Smooth muscle cell (in vitro differentiated cells): ENCODE measurements around the gene JPH3. TPM values are rescaled to one million over a fixed set of nuclear protein-coding genes. Genes with fewer than 3 reads are reported as not detected.
"Not testable (repeated sequence)": the region's sequence is repeated elsewhere in the genome, so short reads cannot be mapped to it uniquely, and the experiment has no call there.

Experiments used
- DNase-seq: peaks from one replicate; lab custom pipeline; 2025; ENCODE audit not compliant: unreplicated experiment; lab: John Stamatoyannopoulos, UW
- H2AFZ ChIP-seq: fragments of 200-600 bp; sonication (generic); 2 replicates; pipeline ENCODE4 v1.6.0; 2016; ENCODE audit warnings: antibody characterized with exemption, low read depth, mild to moderate bottlenecking
- H3F3A ChIP-seq: fragments of 200-600 bp; sonication (generic); 2 replicates; pipeline ENCODE4 v1.6.0; 2017; ENCODE audit warnings: antibody characterized with exemption, low read depth
- H3K27ac ChIP-seq: fragments of 200-600 bp; sonication (generic); 2 replicates; pipeline ENCODE4 v1.5.1; 2016; ENCODE audit warnings: low read depth, mild to moderate bottlenecking
- H3K27me3 ChIP-seq: fragments of 200-600 bp; sonication (generic); 2 replicates; pipeline ENCODE4 v1.6.1; 2016; ENCODE audit warnings: low read depth, mild to moderate bottlenecking
- H3K36me3 ChIP-seq: fragments of 200-600 bp; sonication (generic); 2 replicates; pipeline ENCODE4 v1.5.1; 2016; ENCODE audit warnings: low read depth
- H3K4me1 ChIP-seq: fragments of 200-600 bp; sonication (generic); 2 replicates; pipeline ENCODE4 v1.5.1; 2016; ENCODE audit warnings: low read depth
- H3K4me2 ChIP-seq: fragments of 200-600 bp; sonication (generic); 2 replicates; pipeline ENCODE4 v1.6.0; 2016; ENCODE audit warnings: mild to moderate bottlenecking
- H3K4me3 ChIP-seq: fragments of 200-600 bp; sonication (generic); 2 replicates; pipeline ENCODE4 v1.5.1; 2016; ENCODE audit warnings: mild to moderate bottlenecking
- H3K79me2 ChIP-seq: fragments of 200-600 bp; sonication (generic); 2 replicates; pipeline ENCODE4 v1.6.0; 2016; ENCODE audit warnings: low read depth, mild to moderate bottlenecking
- H3K9ac ChIP-seq: fragments of 200-600 bp; sonication (generic); 2 replicates; pipeline ENCODE4 v1.6.0; 2016; ENCODE audit warnings: low read depth
- H3K9me3 ChIP-seq: fragments of 200-600 bp; sonication (generic); replicated peaks from 2 replicates; pipeline ENCODE4 v1.5.1; 2016; ENCODE audit warnings: low read depth
- H4K20me1 ChIP-seq: fragments of 200-600 bp; sonication (generic); 2 replicates; pipeline ENCODE4 v1.6.0; 2016; ENCODE audit warnings: low read depth
- CTCF ChIP-seq: fragments of 200-600 bp; sonication (generic); IDR thresholded peaks from 2 replicates; pipeline ENCODE4 v1.5.1; 2017; ENCODE audit warnings: borderline replicate concordance, mild to moderate bottlenecking, antibody characterized with exemption; ENCODE audit not compliant: insufficient read depth, poor library complexity, severe bottlenecking
- WGBS: methylation state at CpG from one replicate; pipeline ENCODE4 v1.1.7; 2016; ENCODE audit warnings: low lambda C conversion rate; 5-methylcytosine and 5-hydroxymethylcytosine counted together
- polyA plus RNA-seq: library from polyadenylated mRNA; unstranded; fragments of >200 nt; fragmentation: Nextera tagmentation; extraction: Ambion mirVana; gene quantifications from 2 replicates; pipeline ENCODE4 v1.2.1, GENCODE V29; 2016
- total RNA-seq: library from RNA; depleted of rRNA; stranded (reverse); fragments of >200 nt; gene quantifications from 2 replicates; pipeline ENCODE4 v1.2.3, GENCODE V29; 2014

Gene JPH3
- total and polyA plus RNA-seq, 2 experiments from 2014 or later: 2.1 to 2.4 TPM

- Histone ChIP-seq H4K20me1 (no peaks in the 10 kb centered on the region), H3K4me2 (no peak overlapping the region), H3K79me2 (no peaks in the 10 kb centered on the region), H3K27ac (no peak overlapping the region), H3K36me3 (no peaks in the 10 kb centered on the region), H3K4me3 (no peak overlapping the region), H3K4me1 (no peaks in the 10 kb centered on the region), H3K27me3 (no peaks in the 10 kb centered on the region), H3K9ac (no peak overlapping the region), H3K9me3 (no peaks in the 10 kb centered on the region), H2AFZ (no peak overlapping the region), H3F3A (no peaks in the 10 kb centered on the region)
- TF ChIP-seq CTCF: no peak
- no peak for DNase-seq
- 94% methylated on average over 14 of the region's 14 CpGs for WGBS
Measured at GRCh38 chr16:87712184-87712762, 110.0 kb downstream of the JPH3 start.

DNA sequence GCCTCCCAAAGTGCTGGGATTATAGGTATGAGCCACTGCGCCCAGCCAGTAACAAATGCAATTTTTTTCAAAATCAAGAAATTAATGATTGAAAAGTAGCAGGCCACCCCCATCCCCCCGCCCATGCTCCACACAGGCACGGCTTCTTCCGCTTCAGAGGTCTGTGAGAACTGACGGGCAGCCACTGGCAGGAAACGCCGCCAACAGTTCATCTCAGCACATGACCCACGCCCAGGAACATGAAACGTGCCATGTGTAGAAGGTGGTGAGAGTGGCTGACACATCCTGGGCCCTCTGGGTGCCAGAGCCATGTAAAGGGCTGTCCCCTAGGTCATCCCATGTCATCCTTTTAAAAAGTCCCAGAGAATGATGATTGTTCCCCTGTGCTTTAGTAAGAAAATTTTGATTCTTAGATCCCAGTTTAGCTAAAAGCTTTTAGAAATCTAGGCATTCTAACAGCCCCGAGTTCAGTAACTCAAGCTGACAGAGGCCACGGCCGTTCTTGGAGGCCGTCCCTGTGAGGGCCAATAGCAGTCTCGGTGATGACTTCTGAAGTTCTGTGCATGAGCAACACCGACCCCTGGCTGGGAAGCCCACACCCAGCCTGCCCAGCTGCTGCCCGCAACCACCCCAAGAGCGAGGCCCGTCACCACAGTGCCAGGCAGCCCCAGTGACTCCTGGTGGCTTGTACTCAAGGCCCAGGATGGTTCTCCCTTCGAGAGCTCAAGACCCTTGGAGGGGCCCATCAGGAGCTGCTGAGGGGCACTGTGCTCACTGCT, 111.3 kb downstream of the JPH3 start:
- TF ChIP-seq CTCF: no peak
- Histone ChIP-seq H3K9me3 (no peaks in the 10 kb centered on the region), H4K20me1 (no peaks in the 10 kb centered on the region), H3K4me1 (no peaks in the 10 kb centered on the region), H2AFZ (no peak overlapping the region), H3K27ac (no peak overlapping the region), H3K36me3 (no peaks in the 10 kb centered on the region), H3K4me3 (no peak overlapping the region), H3K9ac (no peak overlapping the region), H3K4me2 (no peak overlapping the region), H3K79me2 (no peaks in the 10 kb centered on the region), H3F3A (no peaks in the 10 kb centered on the region), H3K27me3 (no peaks in the 10 kb centered on the region)
- 91% methylated on average over 19 of the region's 19 CpGs for WGBS
- DNase-seq: no peak

DNA sequence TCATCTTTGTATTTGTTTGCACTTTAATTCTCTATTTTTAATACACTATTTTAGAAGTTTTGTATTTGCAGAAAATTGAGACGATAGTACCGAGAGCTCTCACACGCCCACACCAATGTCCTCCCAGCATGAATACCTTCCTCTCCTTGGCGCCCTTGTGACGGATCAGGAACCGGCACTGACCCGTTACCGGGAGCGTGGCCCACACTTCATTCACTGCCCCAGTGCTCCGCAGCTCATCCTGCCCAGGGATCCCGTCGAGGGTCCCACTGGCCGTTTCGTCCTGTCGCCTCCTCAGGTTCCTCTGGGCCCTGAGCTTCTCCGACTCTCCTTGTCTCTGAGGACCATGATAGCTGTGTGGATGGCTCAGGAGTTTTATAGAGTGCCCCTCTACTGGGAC, 112.9 kb downstream of the JPH3 start:
- no peak overlapping the region for H3K9ac ChIP-seq
- no peak overlapping the region for H2AFZ ChIP-seq
- no peak overlapping the region for H3K4me3 ChIP-seq
- no peaks in the 10 kb centered on the region for H3K79me2 ChIP-seq
- no peak for TF ChIP-seq CTCF
- H3F3A ChIP-seq: no peaks in the 10 kb centered on the region
- no peak overlapping the region for H3K27ac ChIP-seq
- no peaks in the 10 kb centered on the region for H3K36me3 ChIP-seq
- no peak overlapping the region for H3K4me2 ChIP-seq
- DNase-seq: no peak
- H3K9me3 ChIP-seq: no peaks in the 10 kb centered on the region
- H4K20me1 ChIP-seq: peaks cover 4% of the 10 kb centered on the region
- no peaks in the 10 kb centered on the region for H3K27me3 ChIP-seq
- 96% methylated on average over 16 of the region's 16 CpGs for WGBS
- H3K4me1 ChIP-seq: no peaks in the 10 kb centered on the region

- WGBS: 83% methylated on average over 12 of the region's 12 CpGs
- Histone ChIP-seq H3K79me2 (no peaks in the 10 kb centered on the region), H3K4me2 (no peak overlapping the region), H3K27me3 (no peaks in the 10 kb centered on the region), H2AFZ (no peak overlapping the region), H3K27ac (no peak overlapping the region), H3K9me3 (no peaks in the 10 kb centered on the region), H3K4me1 (no peaks in the 10 kb centered on the region), H3F3A (no peaks in the 10 kb centered on the region), H3K36me3 (no peaks in the 10 kb centered on the region), H3K4me3 (no peak overlapping the region), H4K20me1 (peaks cover 8% of the 10 kb centered on the region), H3K9ac (no peak overlapping the region)
- TF ChIP-seq CTCF: no peak
- DNase-seq: no peak
Measured at GRCh38 chr16:87715658-87716057, 113.3 kb downstream of the JPH3 start.

GRCh38 chr16:87718831-87719230, 116.5 kb downstream of the JPH3 start:
- not testable (repeated sequence) for H3F3A ChIP-seq, H3K79me2 ChIP-seq, DNase-seq, H3K4me2 ChIP-seq, H3K27ac ChIP-seq, H3K36me3 ChIP-seq, H3K4me1 ChIP-seq, H3K4me3 ChIP-seq, H3K27me3 ChIP-seq, H2AFZ ChIP-seq, H3K9me3 ChIP-seq, H3K9ac ChIP-seq
- peaks cover 38% of the 10 kb centered on the region for H4K20me1 ChIP-seq
- 98% methylated on average over 22 of the region's 28 CpGs for WGBS
